Neuron (in vitro differentiated cells): ENCODE data around the gene OLIG1.

Experiments
- H2AFZ ChIP-seq: one replicate; pipeline ENCODE4 v1.6.1; 2013; ENCODE audit warnings: low read depth, mild to moderate bottlenecking, inconsistent platforms, low read length, moderate library complexity
- H3K27me3 ChIP-seq: one replicate; pipeline ENCODE4 v1.6.1; 2013; ENCODE audit warnings: low read length; ENCODE audit not compliant: insufficient read depth
- H3K36me3 ChIP-seq: one replicate; pipeline ENCODE4 v1.6.1; 2013; ENCODE audit warnings: low read length; ENCODE audit not compliant: insufficient read depth
- H3K4me1 ChIP-seq: one replicate; pipeline ENCODE4 v1.6.1; 2013; ENCODE audit warnings: low read length; ENCODE audit not compliant: insufficient read depth
- H3K4me3 ChIP-seq: 2 replicates; pipeline ENCODE4 v1.5.1; 2013; ENCODE audit warnings: mild to moderate bottlenecking, low read length, moderate library complexity
- H3K9me3 ChIP-seq: one replicate; pipeline ENCODE4 v1.6.1; 2013; ENCODE audit warnings: low read length

OLIG1 gene

DNA sequence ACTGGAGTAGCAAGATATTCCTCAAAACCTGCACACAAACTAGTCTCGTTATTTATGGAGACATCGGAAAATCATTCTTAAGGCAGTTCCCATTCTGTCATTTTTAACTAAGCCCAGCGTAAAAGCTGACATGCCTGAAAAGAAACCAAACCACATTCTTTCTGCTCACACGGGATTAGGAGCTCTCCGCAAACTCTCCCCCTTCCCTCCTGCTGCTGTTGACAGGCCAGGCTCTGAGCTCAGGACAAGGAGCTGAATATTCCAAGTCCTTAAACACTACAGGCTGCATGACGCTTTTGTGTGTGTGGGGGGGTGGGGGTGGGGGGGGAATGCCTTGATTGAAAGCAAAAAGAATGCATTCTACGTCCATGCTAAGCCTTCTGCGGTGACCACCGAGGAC, 5.2 kb downstream of the OLIG1 start:
- Histone ChIP-seq H3K27me3 (peaks cover 74% of the 10 kb centered on the region), H3K4me1 (peaks cover 9% of the 10 kb centered on the region)

DNA sequence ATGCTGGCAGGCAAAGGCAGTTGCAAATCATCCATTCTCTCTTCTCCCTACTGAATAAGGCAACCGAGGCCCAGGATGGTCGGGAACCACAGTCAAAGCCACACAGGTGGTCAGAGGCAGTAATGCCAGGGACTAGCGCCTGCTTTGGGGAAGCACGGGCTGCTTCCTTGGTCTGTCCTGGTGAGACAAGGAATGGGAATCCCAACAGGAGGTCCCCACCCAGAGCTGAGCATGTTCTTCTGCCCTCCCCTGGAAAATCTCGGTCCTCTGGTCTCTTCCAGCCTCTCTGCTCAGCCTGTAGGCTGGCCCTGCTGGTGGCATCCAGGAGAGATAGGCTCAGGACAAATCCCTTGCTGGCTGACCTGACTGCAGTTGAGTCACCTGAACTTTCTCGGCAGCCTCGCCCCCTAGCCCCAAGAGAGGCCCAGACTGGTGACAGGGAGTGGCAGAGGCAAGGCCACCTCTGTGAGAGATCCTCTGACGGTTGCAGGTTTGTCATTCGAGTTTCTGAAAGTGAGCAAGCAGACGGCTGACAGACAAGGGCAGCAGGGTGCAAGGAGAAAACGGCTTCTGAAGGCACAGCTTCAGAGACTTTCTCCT, 5.8 kb downstream of the OLIG1 start:
- no peaks in the 10 kb centered on the region for H3K9me3 ChIP-seq
- no peak overlapping the region for H2AFZ ChIP-seq
- H3K4me3 ChIP-seq: no peak overlapping the region
- H3K27me3 ChIP-seq: peaks cover 70% of the 10 kb centered on the region
- no peaks in the 10 kb centered on the region for H3K36me3 ChIP-seq
- H3K4me1 ChIP-seq: peaks cover 7% of the 10 kb centered on the region

More for the DNA sequence above, 5.2 kb downstream of the OLIG1 start:
- H2AFZ ChIP-seq: no peak overlapping the region
- H3K9me3 ChIP-seq: no peaks in the 10 kb centered on the region
- H3K36me3 ChIP-seq: no peaks in the 10 kb centered on the region
- H3K4me3 ChIP-seq: no peak overlapping the region

DNA sequence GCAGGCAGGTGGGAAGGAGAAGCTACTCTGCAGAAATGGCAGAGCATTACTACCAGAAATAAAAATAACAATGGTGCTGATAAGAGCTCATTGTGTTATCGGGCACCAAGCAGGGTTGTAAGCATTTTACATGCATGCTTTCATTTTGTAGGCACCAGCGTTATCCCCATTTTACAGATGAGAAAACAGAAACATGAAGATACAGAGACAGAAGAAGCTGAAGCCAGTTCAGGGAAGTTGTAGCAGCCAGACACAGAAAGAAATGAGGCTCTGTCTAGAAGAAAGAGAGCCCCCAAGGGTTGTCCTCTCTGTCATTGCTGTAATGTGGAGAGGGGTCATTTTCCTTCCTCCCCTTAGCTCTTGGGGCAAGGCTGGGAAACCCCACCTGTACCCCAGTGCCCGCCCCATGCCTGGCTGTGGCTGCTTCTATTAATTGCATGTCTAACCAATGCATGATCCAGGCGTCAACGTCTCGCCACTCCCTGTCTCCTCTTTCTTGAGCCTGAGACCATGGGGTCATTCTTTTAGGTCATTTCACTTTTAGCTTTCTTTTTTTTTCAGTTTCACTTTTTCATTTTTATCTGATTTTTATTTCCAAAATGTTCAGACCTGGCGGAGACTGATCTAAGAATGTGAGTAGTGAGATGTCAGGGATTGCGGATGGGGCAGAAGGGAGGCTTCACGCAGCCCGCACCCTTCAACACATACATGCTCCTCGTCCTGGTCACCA, 6.8 kb downstream of the OLIG1 start:
- peaks cover 59% of the 10 kb centered on the region for H3K27me3 ChIP-seq
- no peak overlapping the region for H2AFZ ChIP-seq
- no peaks in the 10 kb centered on the region for H3K9me3 ChIP-seq
- H3K4me1 ChIP-seq: peaks cover 7% of the 10 kb centered on the region
- no peak overlapping the region for H3K4me3 ChIP-seq
- no peaks in the 10 kb centered on the region for H3K36me3 ChIP-seq

DNA sequence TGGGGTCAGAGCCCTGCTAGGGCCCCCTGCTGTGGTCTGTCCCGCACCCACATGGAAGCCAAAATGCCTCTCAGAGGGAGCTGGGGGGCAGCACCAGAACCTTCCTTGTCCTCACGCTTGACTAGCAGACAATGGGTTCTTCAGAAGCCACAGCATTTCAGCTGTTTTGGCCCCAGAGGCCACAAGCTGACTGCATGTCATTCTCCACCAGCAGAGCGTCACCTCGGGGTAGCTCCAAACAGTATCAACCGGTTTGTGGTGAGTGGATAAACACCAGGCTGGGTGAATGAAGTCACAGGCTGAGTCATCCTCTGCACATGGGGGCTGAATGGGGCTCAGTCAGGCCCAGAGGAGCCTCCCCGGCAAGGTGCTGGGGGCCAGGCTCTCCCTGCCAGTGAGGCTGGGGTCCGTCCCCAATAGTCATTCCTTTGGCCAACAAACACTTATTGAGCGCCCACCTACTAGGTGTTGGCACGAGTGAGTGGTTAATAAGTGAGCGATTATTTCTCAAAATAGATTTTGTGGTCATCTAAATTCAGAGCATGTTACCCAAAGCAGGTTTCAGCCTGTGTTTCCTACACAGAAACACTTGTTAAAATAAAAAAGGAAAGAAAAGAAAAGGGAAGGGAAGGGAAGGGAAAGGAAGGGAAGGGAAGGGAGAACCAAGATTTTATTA, 9.1 kb downstream of the OLIG1 start:
- H3K9me3 ChIP-seq: no peaks in the 10 kb centered on the region
- H3K27me3 ChIP-seq: peaks cover 37% of the 10 kb centered on the region
- H3K4me3 ChIP-seq: no peak overlapping the region
- H2AFZ ChIP-seq: no peak overlapping the region
- H3K36me3 ChIP-seq: no peaks in the 10 kb centered on the region
- H3K4me1 ChIP-seq: peaks cover 7% of the 10 kb centered on the region

DNA sequence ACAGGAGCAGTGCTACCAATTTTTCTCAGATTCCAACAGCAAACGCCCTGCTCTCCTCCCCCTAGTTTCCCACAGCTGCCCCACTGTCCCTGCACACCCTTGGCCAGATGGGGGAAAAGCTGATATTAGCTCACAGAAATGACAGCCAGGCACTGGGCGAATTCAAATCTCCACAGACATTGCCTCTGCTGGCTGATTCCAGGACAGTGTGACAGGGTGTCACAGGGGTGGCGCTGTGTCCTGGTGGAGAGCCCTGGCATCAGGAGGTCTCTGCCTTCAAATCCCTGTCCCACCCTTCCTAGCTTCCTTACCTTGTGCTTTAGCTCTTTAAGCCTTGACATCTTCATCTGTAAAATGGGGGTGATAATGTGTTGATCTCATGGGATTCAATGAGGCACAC, 10.4 kb downstream of the OLIG1 start:
- no peaks in the 10 kb centered on the region for H3K36me3 ChIP-seq
- no peaks in the 10 kb centered on the region for H3K9me3 ChIP-seq
- H2AFZ ChIP-seq: no peak overlapping the region
- H3K27me3 ChIP-seq: peaks cover 27% of the 10 kb centered on the region
- H3K4me3 ChIP-seq: no peak overlapping the region
- peaks cover 1% of the 10 kb centered on the region for H3K4me1 ChIP-seq

DNA sequence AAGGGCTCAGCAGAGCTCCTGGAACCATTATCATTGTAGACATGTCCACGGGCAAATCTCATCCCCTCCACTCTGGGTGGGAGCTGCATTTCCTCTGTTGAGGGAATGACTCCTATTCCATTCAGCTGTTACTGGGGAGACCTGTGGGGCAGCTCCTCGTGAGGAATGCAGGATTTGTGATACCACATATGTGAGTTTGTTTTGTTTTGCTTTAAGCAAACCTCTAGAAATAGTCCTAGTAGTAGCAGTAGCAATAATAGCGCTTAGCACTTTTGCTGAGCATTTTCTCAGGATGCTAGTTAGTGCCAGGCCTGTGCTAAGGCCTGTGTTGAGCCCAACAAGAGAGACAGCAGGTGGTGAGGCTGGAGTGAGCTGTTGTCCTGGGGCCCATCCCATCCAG, 10.8 kb downstream of the OLIG1 start:
- Histone ChIP-seq H3K36me3 (no peaks in the 10 kb centered on the region), H3K9me3 (no peaks in the 10 kb centered on the region), H3K4me1 (no peaks in the 10 kb centered on the region), H2AFZ (no peak overlapping the region), H3K27me3 (peaks cover 23% of the 10 kb centered on the region), H3K4me3 (no peak overlapping the region)

DNA sequence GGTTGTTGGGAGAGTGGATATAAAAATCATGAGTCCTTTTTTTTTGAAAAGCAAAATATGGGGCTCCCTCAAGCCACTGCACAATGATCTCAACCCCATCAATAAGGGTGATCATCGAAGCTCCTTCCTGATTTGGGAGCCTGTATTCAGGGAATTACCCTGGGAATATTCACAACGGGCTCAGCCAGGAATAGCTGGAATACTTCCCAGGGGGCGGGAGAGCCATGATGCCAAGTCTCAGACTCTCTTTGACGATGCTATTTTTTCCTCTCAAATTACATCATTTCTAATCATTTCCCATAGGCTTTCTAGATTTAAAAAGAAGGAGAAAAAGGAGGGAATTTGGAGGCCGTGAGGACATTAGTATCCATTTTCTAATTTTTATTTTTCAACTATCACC, 18.4 kb downstream of the OLIG1 start:
- no peaks in the 10 kb centered on the region for H3K36me3 ChIP-seq
- H3K4me3 ChIP-seq: no peak overlapping the region
- H2AFZ ChIP-seq: no peak overlapping the region
- no peaks in the 10 kb centered on the region for H3K9me3 ChIP-seq
- H3K4me1 ChIP-seq: no peaks in the 10 kb centered on the region
- peaks cover 16% of the 10 kb centered on the region for H3K27me3 ChIP-seq

DNA sequence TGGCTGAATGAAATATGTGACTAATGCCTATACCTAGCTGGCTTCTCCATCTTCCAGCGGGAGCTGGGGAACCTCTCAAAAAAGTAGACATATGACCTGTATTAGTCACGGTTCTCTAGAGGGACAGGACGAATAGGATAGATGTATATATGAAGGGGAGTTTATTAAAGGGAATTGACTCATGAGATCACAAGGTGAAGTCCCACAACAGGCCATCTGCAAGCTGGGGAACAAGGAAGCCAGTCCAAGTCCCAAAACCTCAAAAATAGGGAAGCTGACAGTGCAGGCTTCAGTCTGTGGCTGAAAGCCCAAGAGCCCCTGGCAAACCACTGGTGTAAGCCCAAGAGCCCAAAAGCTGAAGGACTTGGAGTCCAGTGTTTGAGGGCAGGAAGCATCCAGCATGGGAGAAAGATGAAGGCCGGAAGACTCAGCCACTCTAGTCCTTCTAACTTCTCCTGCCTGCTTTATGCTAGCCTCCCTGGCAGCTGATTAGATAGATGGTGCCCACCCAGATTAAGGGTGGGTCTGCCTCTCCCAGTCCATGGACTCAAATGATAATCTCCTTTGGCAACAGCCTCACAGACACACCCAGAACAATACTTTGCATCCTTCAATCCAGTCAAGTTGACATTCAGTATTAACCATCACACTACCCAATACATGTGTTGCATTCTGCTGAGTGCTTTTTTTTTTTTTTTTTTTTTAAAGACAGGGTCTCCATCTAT, 19.6 kb downstream of the OLIG1 start:
- no peaks in the 10 kb centered on the region for H3K36me3 ChIP-seq
- H2AFZ ChIP-seq: no peak overlapping the region
- H3K4me1 ChIP-seq: no peaks in the 10 kb centered on the region
- peaks cover 16% of the 10 kb centered on the region for H3K27me3 ChIP-seq
- no peak overlapping the region for H3K4me3 ChIP-seq
- no peaks in the 10 kb centered on the region for H3K9me3 ChIP-seq

- peaks cover 4% of the 10 kb centered on the region for H3K4me1 ChIP-seq
- H3K36me3 ChIP-seq: no peaks in the 10 kb centered on the region
- no peak overlapping the region for H3K4me3 ChIP-seq
- no peak overlapping the region for H2AFZ ChIP-seq
- no peaks in the 10 kb centered on the region for H3K9me3 ChIP-seq
- peaks cover 28% of the 10 kb centered on the region for H3K27me3 ChIP-seq
Observed at GRCh38 chr21:33096426-33096825, 26.5 kb downstream of the OLIG1 start.

GRCh38 chr21:33099131-33099530, 29.2 kb downstream of the OLIG1 start:
- H3K4me1 ChIP-seq: peaks cover 12% of the 10 kb centered on the region
- no peaks in the 10 kb centered on the region for H3K9me3 ChIP-seq
- no peak overlapping the region for H2AFZ ChIP-seq
- H3K36me3 ChIP-seq: no peaks in the 10 kb centered on the region
- H3K4me3 ChIP-seq: no peak overlapping the region
- peaks cover 34% of the 10 kb centered on the region for H3K27me3 ChIP-seq

DNA sequence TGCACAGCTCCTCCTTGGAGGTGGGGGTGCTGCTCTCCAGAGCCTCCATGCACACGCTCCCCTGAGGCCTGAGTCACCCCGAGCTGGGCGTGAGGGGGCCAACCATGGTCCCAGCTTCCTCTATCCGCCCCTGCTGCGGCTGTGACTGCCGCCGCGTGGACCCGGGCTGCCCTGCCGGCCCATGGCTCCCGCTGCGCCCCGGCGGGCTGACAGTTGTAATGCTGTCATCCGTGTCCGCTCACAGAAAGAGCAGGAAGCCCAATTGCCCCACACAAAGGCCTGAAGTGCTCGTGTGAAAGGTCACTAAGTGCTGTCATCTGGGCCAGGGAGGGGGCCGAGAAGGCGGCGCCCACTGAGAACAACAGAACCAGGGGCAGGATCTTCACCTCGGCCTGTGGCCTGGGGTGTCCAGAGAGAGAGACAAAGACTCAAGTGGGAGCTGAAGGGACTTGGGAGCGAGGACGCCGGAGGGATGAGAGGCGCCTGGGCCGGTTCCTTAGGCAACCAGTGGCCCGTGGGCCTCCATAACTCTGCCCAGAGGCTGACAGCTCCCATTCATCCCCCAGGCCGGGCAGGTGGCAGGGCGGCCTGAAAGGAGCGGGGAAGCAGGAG, 31.5 kb downstream of the OLIG1 start:
- Histone ChIP-seq H3K36me3 (no peaks in the 10 kb centered on the region), H3K4me3 (no peak overlapping the region), H3K9me3 (peaks cover 2% of the 10 kb centered on the region), H3K27me3 (peaks cover 34% of the 10 kb centered on the region), H2AFZ (no peak overlapping the region), H3K4me1 (peaks cover 12% of the 10 kb centered on the region)

DNA sequence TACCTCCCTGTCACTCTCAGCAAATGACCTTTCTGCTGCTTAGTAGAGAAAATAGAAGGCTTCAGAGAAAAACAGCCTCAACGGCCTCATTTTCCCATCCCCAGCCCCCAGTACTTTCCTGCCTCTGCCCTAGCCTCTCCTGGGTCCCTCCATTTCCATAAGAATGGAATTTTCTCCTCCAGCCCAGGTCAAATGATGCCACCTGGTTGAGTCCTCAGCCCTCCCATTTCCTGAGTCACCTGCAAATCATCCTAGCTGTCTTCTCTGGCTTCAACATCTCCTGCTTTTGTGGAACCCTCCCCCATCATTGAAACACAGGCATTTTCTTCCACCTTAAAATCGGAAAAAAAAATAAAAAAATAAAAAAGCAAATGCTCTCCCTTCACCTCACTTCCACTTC, 35.1 kb downstream of the OLIG1 start:
- no peak overlapping the region for H2AFZ ChIP-seq
- H3K27me3 ChIP-seq: peaks cover 35% of the 10 kb centered on the region
- peaks cover 12% of the 10 kb centered on the region for H3K4me1 ChIP-seq
- H3K36me3 ChIP-seq: no peaks in the 10 kb centered on the region
- peaks cover 6% of the 10 kb centered on the region for H3K9me3 ChIP-seq
- H3K4me3 ChIP-seq: no peak overlapping the region

GRCh38 chr21:33108228-33108627, 38.3 kb downstream of the OLIG1 start:
- H3K4me1 ChIP-seq: peaks cover 9% of the 10 kb centered on the region
- H3K9me3 ChIP-seq: peaks cover 10% of the 10 kb centered on the region
- no peak overlapping the region for H2AFZ ChIP-seq
- H3K36me3 ChIP-seq: no peaks in the 10 kb centered on the region
- peaks cover 53% of the 10 kb centered on the region for H3K27me3 ChIP-seq
- H3K4me3 ChIP-seq: no peak overlapping the region
